HEK293T (cell line): ENCODE measurements around the gene PTCH1.

Source experiments
- CTCF ChIA-PET: fragments of 350-600 bp; formaldehyde crosslinking; extraction: SDS; loops from one replicate; lab custom pipeline; 2021; ENCODE audit warnings: antibody characterized with exemption, inconsistent platforms; lab: Yijun Ruan, JAX
- POLR2A ChIA-PET: fragments of 350-600 bp; formaldehyde crosslinking; extraction: SDS; loops from one replicate; lab custom pipeline; 2020; ENCODE audit warnings: antibody characterized with exemption, inconsistent platforms; lab: Yijun Ruan, JAX
- DNase-seq: peaks from one replicate; pipeline ENCODE4 v3.0.0; 2012; ENCODE audit warnings: mixed read lengths; ENCODE audit errors: extremely low spot score
- ARNT ChIP-seq: fragments of 450-650 bp; IDR thresholded peaks from 2 replicates; pipeline ENCODE4 v1.6.1; 2017; ENCODE audit warnings: mild to moderate bottlenecking
- BHLHE40 ChIP-seq: fragments of 450-650 bp; IDR thresholded peaks from 2 replicates; pipeline ENCODE4 v1.6.1; 2016; ENCODE audit warnings: mild to moderate bottlenecking, moderate library complexity, borderline replicate concordance
- CTBP1 ChIP-seq: fragments of 450-650 bp; IDR thresholded peaks from 2 replicates; pipeline ENCODE4 v1.6.1; 2016; ENCODE audit warnings: borderline replicate concordance
- ELF4 ChIP-seq: fragments of 450-650 bp; IDR thresholded peaks from 2 replicates; pipeline ENCODE4 v1.6.1; 2017; ENCODE audit warnings: antibody characterized with exemption
- FOXA1 ChIP-seq: fragments of 450-650 bp; IDR thresholded peaks from 2 replicates; pipeline ENCODE4 v1.6.1; 2016; ENCODE audit warnings: mild to moderate bottlenecking
- FOXK2 ChIP-seq: fragments of 450-650 bp; IDR thresholded peaks from 2 replicates; pipeline ENCODE4 v1.6.1; 2016; ENCODE audit warnings: mild to moderate bottlenecking
- FOXM1 ChIP-seq: fragments of 450-650 bp; IDR thresholded peaks from 2 replicates; pipeline ENCODE4 v1.6.1; 2017; ENCODE audit warnings: mild to moderate bottlenecking, borderline replicate concordance
- HDGF ChIP-seq: fragments of 450-650 bp; IDR thresholded peaks from 2 replicates; pipeline ENCODE4 v1.6.1; 2017; ENCODE audit warnings: antibody characterized with exemption, borderline replicate concordance
- L3MBTL2 ChIP-seq: fragments of 450-650 bp; conservative IDR thresholded peaks from 2 replicates; pipeline ENCODE4 v1.6.1; 2016; ENCODE audit warnings: mild to moderate bottlenecking
- LEF1 ChIP-seq: fragments of 450-650 bp; IDR thresholded peaks from 2 replicates; pipeline ENCODE4 v1.6.1; 2017; ENCODE audit warnings: mild to moderate bottlenecking, borderline replicate concordance
- NFRKB ChIP-seq: fragments of 450-650 bp; IDR thresholded peaks from 2 replicates; pipeline ENCODE4 v1.6.1; 2016; ENCODE audit warnings: mild to moderate bottlenecking, moderate library complexity
- PKNOX1 ChIP-seq: fragments of 450-650 bp; IDR thresholded peaks from 2 replicates; pipeline ENCODE4 v1.6.1; 2016
- SP1 ChIP-seq: fragments of 450-650 bp; IDR thresholded peaks from 2 replicates; pipeline ENCODE4 v1.6.1; 2017
- SUZ12 ChIP-seq: fragments of 450-650 bp; IDR thresholded peaks from 2 replicates; pipeline ENCODE4 v1.6.1; 2016; ENCODE audit warnings: mild to moderate bottlenecking
- TARDBP ChIP-seq: fragments of 450-650 bp; IDR thresholded peaks from 2 replicates; pipeline ENCODE4 v1.6.1; 2016
- ZNF384 ChIP-seq: fragments of 450-650 bp; IDR thresholded peaks from 2 replicates; pipeline ENCODE4 v1.6.1; 2016

PTCH1 gene

GRCh38 chr9:95516734-95517558 is at the start of gene PTCH1:
TSS of gene PTCH1 (minus strand) at chr9:95516971.
- ChIA-PET CTCF (no interaction called here), POLR2A (interaction anchor here (1.5 kb wide), 1 partner anchor 15 kb away, joined by 4 read pairs; no protein-coding TSS in a partner anchor)
- peak; percentile 47 for DNase-seq
- TF ChIP-seq L3MBTL2, result peak; percentile 51
- no peak for TF ChIP-seq ARNT

GRCh38 chr9:95565982-95566381 is 49.2 kb upstream of the PTCH1 start:
- ChIA-PET POLR2A (no interaction called here), CTCF (no interaction called here)
- no peak for DNase-seq
- TF ChIP-seq BHLHE40 (no peak), FOXK2 (no peak), LEF1 (no peak), FOXM1 (no peak), TARDBP (no peak), CTBP1 (no peak), SP1 (no peak), HDGF (no peak), ELF4 (no peak), ZNF384 (no peak), L3MBTL2 (no peak), SUZ12 (no peak), NFRKB (no peak)

GRCh38 chr9:95561913-95562312 is 45.1 kb upstream of the PTCH1 start:
- POLR2A ChIA-PET, result no interaction called here
- DNase-seq, result no peak
- TF ChIP-seq FOXK2, result no peak
- no peak for TF ChIP-seq FOXA1
- TF ChIP-seq HDGF, result no peak
- TF ChIP-seq PKNOX1, result no peak
- TF ChIP-seq ZNF384, result no peak
- no peak for TF ChIP-seq BHLHE40
- no peak for TF ChIP-seq FOXM1
- no peak for TF ChIP-seq NFRKB
- TF ChIP-seq SUZ12, result no peak
- TF ChIP-seq LEF1, result no peak
- no peak for TF ChIP-seq TARDBP
- no peak for TF ChIP-seq L3MBTL2
- TF ChIP-seq ELF4, result no peak
- TF ChIP-seq ARNT, result no peak
- TF ChIP-seq CTBP1, result no peak
- TF ChIP-seq SP1, result no peak
- CTCF ChIA-PET, result no interaction called here

- TF ChIP-seq ZNF384 (no peak), PKNOX1 (no peak), FOXM1 (no peak), L3MBTL2 (no peak), SP1 (no peak), TARDBP (no peak), BHLHE40 (no peak), SUZ12 (no peak)
- CTCF ChIA-PET, result no interaction called here
- POLR2A ChIA-PET, result no interaction called here
- no peak for DNase-seq
Observed at GRCh38 chr9:95557142-95557541, 40.4 kb upstream of the PTCH1 start.

- TF ChIP-seq NFRKB (no peak), LEF1 (no peak), CTBP1 (no peak), ARNT (no peak), FOXM1 (no peak), TARDBP (no peak), FOXK2 (no peak), BHLHE40 (no peak), HDGF (no peak), L3MBTL2 (no peak), FOXA1 (no peak), SUZ12 (no peak)
- ChIA-PET POLR2A (no interaction called here), CTCF (no interaction called here)
- DNase-seq, result no peak
Observed at GRCh38 chr9:95556521-95556920, 39.8 kb upstream of the PTCH1 start.

GRCh38 chr9:95552814-95553546 is 36.2 kb upstream of the PTCH1 start:
- no peak for DNase-seq
- CTCF ChIA-PET, result no interaction called here
- POLR2A ChIA-PET, result no interaction called here
- TF ChIP-seq ARNT, result no peak
- TF ChIP-seq TARDBP, result no peak
- TF ChIP-seq ZNF384, result no peak
- TF ChIP-seq NFRKB, result no peak
- no peak for TF ChIP-seq SUZ12
- TF ChIP-seq SP1, result no peak
- no peak for TF ChIP-seq FOXK2
- TF ChIP-seq BHLHE40, result no peak
- TF ChIP-seq FOXM1, result no peak
- no peak for TF ChIP-seq PKNOX1
- TF ChIP-seq L3MBTL2, result no peak
- no peak for TF ChIP-seq FOXA1
- no peak for TF ChIP-seq ELF4
- no peak for TF ChIP-seq HDGF
- no peak for TF ChIP-seq LEF1
- TF ChIP-seq CTBP1, result no peak
